Measurements from ENCODE around the gene EXOC2.

EXOC2 gene

GRCh38 chr6:437037-437392, 255.9 kb downstream of the EXOC2 start:
- DNase-seq: no peak

- no peak for DNase-seq
Observed at GRCh38 chr6:436308-437036, 256.5 kb downstream of the EXOC2 start.

GRCh38 chr6:435441-436307, 257.3 kb downstream of the EXOC2 start:
- no peak for DNase-seq

All from NCI-H1694 treated with DMSO at 0.1 percent for 48 hours (cell line).